Sigmoid colon (tissue), 7 donors: ENCODE results near the gene CEP162. TPM values are rescaled to one million over a fixed set of nuclear protein-coding genes. Genes with fewer than 3 reads are reported as not detected.

Experiments
- DNase-seq: peaks from one replicate; pipeline ENCODE4 v3.0.0-alpha.2; 2019
- H3K27ac ChIP-seq, 4 donors: fragments of 200-600 bp; sonication (generic); one replicate each; pipeline ENCODE4 v1.5.1; 2016 to 2019; ENCODE audit warnings: mild to moderate bottlenecking in 1 of 4
- H3K27me3 ChIP-seq, 3 donors: fragments of 200-600 bp; sonication (generic); one replicate each; pipeline ENCODE4 v1.5.1; 2019; ENCODE audit warnings: mild to moderate bottlenecking in 1 of 3
- H3K36me3 ChIP-seq, 4 donors: fragments of 200-600 bp; sonication (generic); one replicate each; pipeline ENCODE4 v1.5.1; 2016 to 2019
- H3K4me1 ChIP-seq, 4 donors: fragments of 200-600 bp; sonication (generic); one replicate each; pipeline ENCODE4 v1.5.1; 2017 to 2019
- H3K4me3 ChIP-seq, 4 donors: fragments of 200-600 bp; sonication (generic); one replicate each; pipeline ENCODE4 v1.5.1; 2017 to 2019; ENCODE audit warnings: mild to moderate bottlenecking in 2 of 4, moderate library complexity in 1 of 4
- H3K9me3 ChIP-seq, 4 donors: fragments of 200-600 bp in 3 of 4; sonication (generic) in 3 of 4; one replicate each; pipeline versions ENCODE4 v1.5.1 to v1.6.1; 2013 to 2019
- EP300 ChIP-seq, 4 donors: sonication (generic); formaldehyde crosslinking; IDR thresholded peaks; one replicate each; pipeline ENCODE4 v1.6.1; 2017; ENCODE audit warnings: antibody characterized with exemption in 4 of 4
- POLR2A ChIP-seq, 2 donors: fragments of 450-650 bp; IDR thresholded peaks; one replicate each; pipeline ENCODE4 v1.6.1; 2016; ENCODE audit warnings: antibody characterized with exemption in 2 of 2, mild to moderate bottlenecking in 2 of 2, moderate library complexity in 2 of 2
- POLR2AphosphoS5 ChIP-seq, 4 donors: sonication (generic); formaldehyde crosslinking; IDR thresholded peaks; one replicate each; pipeline ENCODE4 v1.6.1; 2017; ENCODE audit warnings: antibody characterized with exemption in 4 of 4
- WGBS, 2 donors: extraction: QIAGEN DNeasy Blood & Tissue Kit; methylation state at CpG; one replicate each; pipeline ENCODE4 v1.1.7; 2013; 5-methylcytosine and 5-hydroxymethylcytosine counted together
- intact Hi-C: fragments of 100-400 bp; cut with DNase I; formaldehyde crosslinking; loops from one replicate; pipeline ENCODE4 v1.15.1; 2023
- polyA plus RNA-seq, 3 donors: library from polyadenylated mRNA; stranded (reverse); fragments of 200-250 nt; gene quantifications; one replicate each; pipeline ENCODE4 v1.2.3, GENCODE V29; 2013
- total RNA-seq, 4 donors: library from RNA; depleted of rRNA; stranded (reverse); fragments of >200 nt; gene quantifications; one replicate each; pipeline ENCODE4 v1.1.0, GENCODE V29; 2016
- TF ChIP-seq, protein P1 (sequence below), 4 experiments: fragments of 450-650 bp in 3 of 4; fragments of 200-600 bp in 1 of 4; IDR thresholded peaks; one replicate each; pipeline ENCODE4 v1.5.1; 2016 to 2019; ENCODE audit warnings: antibody characterized with exemption in 4 of 4, mild to moderate bottlenecking in 3 of 4, moderate library complexity in 2 of 4
- donor health status: healthy with polysubstance abuse.
- donor health status: Bipolar disorder and iron deficiency.
- donor health status: healthy.

Gene CEP162
- total RNA-seq: 10 to 100 TPM; 12.4 to 18.6 (median 17.1) TPM
- 1 to 10 TPM; 1.8 to 5.2 (median 3.2) TPM for polyA plus RNA-seq

GRCh38 chr6:84227434-84228197 is at the start of gene CEP162:
TSS of gene CEP162 (minus strand) at chr6:84227643. CDS start at chr6:84226393, 1,250 bp downstream.
- TF ChIP-seq POLR2A (IDR thresholded peaks at IDR 0.05): no peak
- TF ChIP-seq POLR2AphosphoS5 (IDR thresholded peaks at IDR 0.05): peak in 3 of 4 donors; percentile 30 to 56 (median 48)
- TF ChIP-seq, protein P1, sequence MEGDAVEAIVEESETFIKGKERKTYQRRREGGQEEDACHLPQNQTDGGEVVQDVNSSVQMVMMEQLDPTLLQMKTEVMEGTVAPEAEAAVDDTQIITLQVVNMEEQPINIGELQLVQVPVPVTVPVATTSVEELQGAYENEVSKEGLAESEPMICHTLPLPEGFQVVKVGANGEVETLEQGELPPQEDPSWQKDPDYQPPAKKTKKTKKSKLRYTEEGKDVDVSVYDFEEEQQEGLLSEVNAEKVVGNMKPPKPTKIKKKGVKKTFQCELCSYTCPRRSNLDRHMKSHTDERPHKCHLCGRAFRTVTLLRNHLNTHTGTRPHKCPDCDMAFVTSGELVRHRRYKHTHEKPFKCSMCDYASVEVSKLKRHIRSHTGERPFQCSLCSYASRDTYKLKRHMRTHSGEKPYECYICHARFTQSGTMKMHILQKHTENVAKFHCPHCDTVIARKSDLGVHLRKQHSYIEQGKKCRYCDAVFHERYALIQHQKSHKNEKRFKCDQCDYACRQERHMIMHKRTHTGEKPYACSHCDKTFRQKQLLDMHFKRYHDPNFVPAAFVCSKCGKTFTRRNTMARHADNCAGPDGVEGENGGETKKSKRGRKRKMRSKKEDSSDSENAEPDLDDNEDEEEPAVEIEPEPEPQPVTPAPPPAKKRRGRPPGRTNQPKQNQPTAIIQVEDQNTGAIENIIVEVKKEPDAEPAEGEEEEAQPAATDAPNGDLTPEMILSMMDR (IDR thresholded peaks at IDR 0.05): peak; percentile 66 to 84 (median 75)
- Histone ChIP-seq H3K4me1 (peaks cover 0 to 17% (median 7%) of the 10 kb centered on the region in 4 donors), H3K4me3 (peak within 1 kb of the TSS; percentile 76 to 85 (median 78)), H3K27me3 (no peaks in the 10 kb centered on the region), H3K36me3 (no peaks in the 10 kb centered on the region), H3K9me3 (no peaks in the 10 kb centered on the region), H3K27ac (peak within 1 kb of the TSS; percentile 77 to 92 (median 86))
- intact Hi-C loops: loop anchor here (5.0 kb wide), 2 partner anchors 345 to 370 kb away; partner anchors contain the start of gene CYB5R4
- 0% methylated on average over 40 of the region's 40 CpGs for WGBS, 2 donors
- DNase-seq: peak; percentile 96

DNA sequence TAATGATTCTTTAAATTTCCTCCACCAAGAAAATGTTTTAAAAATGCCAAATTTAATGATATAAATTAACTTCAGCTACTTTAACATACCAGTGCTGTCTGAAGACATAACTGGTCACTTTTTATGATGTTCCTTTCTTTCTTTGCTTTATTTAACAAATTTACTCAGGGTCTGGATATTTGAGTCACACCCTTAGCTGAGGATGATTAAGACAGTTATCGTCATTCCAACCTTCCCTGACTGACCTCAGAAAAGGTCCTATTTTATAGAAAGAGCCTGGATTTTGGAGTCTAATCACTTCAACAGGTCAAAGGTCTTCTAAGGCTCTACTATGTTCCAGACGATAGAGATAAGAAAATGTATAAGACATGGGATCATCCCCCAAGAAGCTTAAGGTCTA is 47.4 kb upstream of the CEP162 start:
- DNase-seq: no peak
- 55 to 79% methylated on average over 2 of the region's 2 CpGs for WGBS, 2 donors
- H3K36me3 ChIP-seq: no peaks in the 10 kb centered on the region
- intact Hi-C loops: no loop called here
- TF ChIP-seq EP300 (IDR thresholded peaks at IDR 0.05) (no peak), POLR2AphosphoS5 (IDR thresholded peaks at IDR 0.05) (no peak), POLR2A (IDR thresholded peaks at IDR 0.05) (no peak)
- TF ChIP-seq, protein P1 (IDR thresholded peaks at IDR 0.05): no peak
- no peaks in the 10 kb centered on the region for H3K27me3 ChIP-seq
- no peaks in the 10 kb centered on the region for H3K4me1 ChIP-seq
- H3K27ac ChIP-seq: no peak overlapping the region
- no peak overlapping the region for H3K4me3 ChIP-seq
- no peaks in the 10 kb centered on the region for H3K9me3 ChIP-seq

DNA sequence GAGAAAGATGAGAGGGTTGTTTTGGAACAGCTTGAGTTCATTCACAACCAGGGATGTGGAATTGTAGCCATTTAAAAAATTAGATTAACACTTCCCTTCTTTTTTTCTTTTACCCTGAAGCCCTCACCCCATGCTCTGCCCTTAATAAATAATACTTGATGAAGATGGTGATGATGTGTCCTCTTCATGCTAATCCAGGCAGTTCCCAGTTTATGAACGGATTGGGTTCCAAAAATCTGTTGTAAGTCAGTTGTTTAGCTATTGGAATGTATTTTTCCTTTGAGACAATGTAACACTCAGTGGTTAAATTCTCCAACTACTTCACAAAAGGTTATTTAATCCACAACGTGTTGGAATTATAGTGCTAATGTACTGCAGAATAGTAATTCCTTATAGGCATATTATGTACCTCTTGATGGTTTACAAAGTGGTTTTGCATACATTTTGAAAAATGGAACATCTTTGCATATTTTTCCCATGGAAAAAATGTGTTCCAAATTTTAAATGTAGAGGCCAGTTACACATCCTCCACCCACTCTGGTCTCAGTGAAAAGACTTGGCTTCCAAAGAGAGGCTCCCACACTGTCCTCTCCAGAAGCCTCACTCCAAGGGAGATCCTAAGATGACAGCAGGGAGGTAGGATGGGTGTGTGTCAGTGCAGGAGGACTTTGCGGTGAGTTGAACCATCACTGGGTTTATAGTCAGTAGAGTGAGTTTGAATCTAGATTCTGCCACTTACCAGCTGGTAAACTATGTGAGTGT is 45.8 kb upstream of the CEP162 start:
- intact Hi-C loops: no loop called here
- H3K9me3 ChIP-seq: no peaks in the 10 kb centered on the region
- DNase-seq: no peak
- no peak for TF ChIP-seq EP300 (IDR thresholded peaks at IDR 0.05)
- TF ChIP-seq POLR2A (IDR thresholded peaks at IDR 0.05): no peak
- no peak for TF ChIP-seq POLR2AphosphoS5 (IDR thresholded peaks at IDR 0.05)
- TF ChIP-seq, protein P1 (IDR thresholded peaks at IDR 0.05): no peak
- no peaks in the 10 kb centered on the region for H3K4me1 ChIP-seq
- no peak overlapping the region for H3K27ac ChIP-seq
- no peaks in the 10 kb centered on the region for H3K36me3 ChIP-seq
- H3K27me3 ChIP-seq: no peaks in the 10 kb centered on the region
- no peak overlapping the region for H3K4me3 ChIP-seq
- 75 to 80% methylated on average over 3 of the region's 3 CpGs for WGBS, 2 donors

- no peaks in the 10 kb centered on the region for H3K27me3 ChIP-seq
- WGBS, 2 donors: 86 to 96% methylated on average over 1 of the region's 1 CpG
- TF ChIP-seq, protein P1 (IDR thresholded peaks at IDR 0.05): no peak
- TF ChIP-seq EP300 (IDR thresholded peaks at IDR 0.05) (no peak), POLR2A (IDR thresholded peaks at IDR 0.05) (no peak), POLR2AphosphoS5 (IDR thresholded peaks at IDR 0.05) (no peak)
- H3K9me3 ChIP-seq: no peaks in the 10 kb centered on the region
- no peak overlapping the region for H3K27ac ChIP-seq
- H3K4me1 ChIP-seq: no peaks in the 10 kb centered on the region
- H3K4me3 ChIP-seq: no peak overlapping the region
- intact Hi-C loops: no loop called here
- H3K36me3 ChIP-seq: no peaks in the 10 kb centered on the region
- no peak for DNase-seq
Measured at GRCh38 chr6:84272298-84272697, 44.9 kb upstream of the CEP162 start.
